Hepatocyte (in vitro differentiated cells): ENCODE measurements around the gene CLTB. TPM values are rescaled to one million over a fixed set of nuclear protein-coding genes. Genes with fewer than 3 reads are reported as not detected.

ENCODE experiments used
- DNase-seq: peaks from one replicate; pipeline ENCODE4 v3.0.0-alpha.2; 2016; ENCODE audit warnings: low spot score
- H2AFZ ChIP-seq: fragments of 200-600 bp; sonication (generic); 2 replicates; pipeline ENCODE4 v1.6.0; 2016; ENCODE audit warnings: antibody characterized with exemption, mild to moderate bottlenecking
- H3K27ac ChIP-seq: fragments of 200-600 bp; sonication (generic); 2 replicates; pipeline ENCODE4 v1.5.1; 2016; ENCODE audit warnings: mild to moderate bottlenecking
- H3K27me3 ChIP-seq: fragments of 200-600 bp; sonication (generic); 2 replicates; pipeline ENCODE4 v1.6.1; 2016
- H3K36me3 ChIP-seq: fragments of 200-600 bp; sonication (generic); replicated peaks from 2 replicates; pipeline ENCODE4 v1.5.1; 2016; ENCODE audit warnings: low read depth; ENCODE audit not compliant: insufficient read depth
- H3K4me1 ChIP-seq: fragments of 200-600 bp; sonication (generic); 2 replicates; pipeline ENCODE4 v1.5.1; 2016; ENCODE audit warnings: mild to moderate bottlenecking, moderate library complexity; ENCODE audit not compliant: insufficient read depth
- H3K4me2 ChIP-seq: fragments of 200-600 bp; sonication (generic); 2 replicates; pipeline ENCODE4 v1.6.0; 2016
- H3K4me3 ChIP-seq: fragments of 200-600 bp; sonication (generic); 2 replicates; pipeline ENCODE4 v1.5.1; 2016; ENCODE audit warnings: mild to moderate bottlenecking
- H3K79me2 ChIP-seq: fragments of 200-600 bp; sonication (generic); 2 replicates; pipeline ENCODE4 v1.6.0; 2017; ENCODE audit warnings: mild to moderate bottlenecking
- H3K9me2 ChIP-seq: fragments of 200-600 bp; sonication (generic); replicated peaks from 2 replicates; pipeline ENCODE4 v1.6.0; 2017; ENCODE audit warnings: mild to moderate bottlenecking; ENCODE audit not compliant: insufficient read depth
- H3K9me3 ChIP-seq: fragments of 200-600 bp; sonication (generic); 2 replicates; pipeline ENCODE4 v1.5.1; 2016; ENCODE audit warnings: low read depth, mild to moderate bottlenecking
- H4K20me1 ChIP-seq: fragments of 200-600 bp; sonication (generic); 2 replicates; pipeline ENCODE4 v1.6.0; 2016; ENCODE audit warnings: mild to moderate bottlenecking; ENCODE audit not compliant: insufficient read depth, poor library complexity, severe bottlenecking
- EZH2 ChIP-seq: fragments of 200-600 bp; sonication (generic); IDR thresholded peaks from 2 replicates; pipeline ENCODE4 v1.6.1; 2016; ENCODE audit warnings: antibody characterized with exemption, mild to moderate bottlenecking, borderline replicate concordance
- EZH2phosphoT487 ChIP-seq: fragments of 200-600 bp; sonication (generic); IDR thresholded peaks from one replicate; pipeline ENCODE4 v1.6.1; 2018; ENCODE audit warnings: antibody characterized with exemption, mild to moderate bottlenecking, low read depth, moderate library complexity; ENCODE audit not compliant: unreplicated experiment, severe bottlenecking
- WGBS: methylation state at CpG from one replicate; pipeline ENCODE4 v1.1.6; 2016; ENCODE audit warnings: low lambda C conversion rate; ENCODE audit errors: missing lambda C conversion rate; 5-methylcytosine and 5-hydroxymethylcytosine counted together
- polyA plus RNA-seq: library from polyadenylated mRNA; unstranded; fragments of >200 nt; fragmentation: Nextera tagmentation; extraction: Ambion mirVana; gene quantifications from 2 replicates; pipeline ENCODE4 v1.2.1, GENCODE V29; 2016
- total RNA-seq: library from RNA; depleted of rRNA; stranded (reverse); fragments of >200 nt; gene quantifications from 2 replicates; pipeline ENCODE4 v1.2.3, GENCODE V29; 2014
- TF ChIP-seq, protein P1 (sequence below): fragments of 200-600 bp; sonication (generic); IDR thresholded peaks from 2 replicates; pipeline ENCODE4 v1.5.1; 2016; ENCODE audit warnings: antibody characterized with exemption, mild to moderate bottlenecking; ENCODE audit not compliant: poor library complexity

CLTB gene
- total and polyA plus RNA-seq, 2 experiments from 2014 or later = 131 to 284 TPM

DNA sequence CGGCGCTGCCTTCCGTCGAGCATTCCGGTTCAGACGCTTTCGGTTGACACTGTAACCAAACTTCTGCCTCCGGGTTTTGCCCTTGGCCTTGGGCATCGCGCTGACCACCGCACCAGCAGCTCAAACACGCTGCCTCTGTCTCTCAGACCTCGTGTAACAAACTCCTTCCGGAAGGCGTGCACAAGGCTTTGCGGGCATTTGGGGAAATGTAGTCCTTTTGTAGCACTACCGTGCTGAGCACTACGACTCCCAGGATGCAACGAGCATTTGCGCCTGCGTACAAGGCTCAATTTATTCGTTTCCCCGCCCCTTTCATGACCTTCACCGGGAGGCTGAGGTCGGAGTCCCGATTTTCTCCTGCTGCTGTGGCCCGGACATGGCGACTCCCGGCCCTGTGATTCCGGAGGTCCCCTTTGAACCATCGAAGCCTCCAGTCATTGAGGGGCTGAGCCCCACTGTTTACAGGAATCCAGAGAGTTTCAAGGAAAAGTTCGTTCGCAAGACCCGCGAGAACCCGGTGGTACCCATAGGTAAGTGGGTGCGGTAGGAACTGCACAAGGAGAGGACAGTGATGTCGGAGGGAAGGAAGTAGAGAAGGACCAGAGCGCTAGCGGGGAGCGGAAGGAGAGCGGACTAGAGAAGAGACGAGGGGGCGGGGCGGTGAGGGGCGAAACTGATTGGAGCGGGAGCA, 27.8 kb downstream of the CLTB start, which contains the start of the genes HIGD2A and NOP16:
HIGD2A (plus strand) TSS at position 308 of the 691 bp plus-strand sequence; CDS start at position 377, 69 bp downstream.
NOP16 (minus strand) TSS at position 155 of the 691 bp plus-strand sequence; CDS start at position 96, 59 bp downstream.
- Histone ChIP-seq H3K27ac (peak within 1 kb of the TSS; percentile 94), H3K4me3 (peak within 1 kb of the TSS; percentile 52), H3K36me3 (no peaks in the 10 kb centered on the region), H3K27me3 (no peaks in the 10 kb centered on the region), H3K4me2 (peak within 1 kb of the TSS; percentile 84), H4K20me1 (no peaks in the 10 kb centered on the region), H3K9me2 (no peaks in the 10 kb centered on the region), H2AFZ (peak within 1 kb of the TSS; percentile 56), H3K9me3 (no peaks in the 10 kb centered on the region), H3K4me1 (peaks cover 14% of the 10 kb centered on the region), H3K79me2 (peaks cover 38% of the 10 kb centered on the region)
- TF ChIP-seq, protein P1, sequence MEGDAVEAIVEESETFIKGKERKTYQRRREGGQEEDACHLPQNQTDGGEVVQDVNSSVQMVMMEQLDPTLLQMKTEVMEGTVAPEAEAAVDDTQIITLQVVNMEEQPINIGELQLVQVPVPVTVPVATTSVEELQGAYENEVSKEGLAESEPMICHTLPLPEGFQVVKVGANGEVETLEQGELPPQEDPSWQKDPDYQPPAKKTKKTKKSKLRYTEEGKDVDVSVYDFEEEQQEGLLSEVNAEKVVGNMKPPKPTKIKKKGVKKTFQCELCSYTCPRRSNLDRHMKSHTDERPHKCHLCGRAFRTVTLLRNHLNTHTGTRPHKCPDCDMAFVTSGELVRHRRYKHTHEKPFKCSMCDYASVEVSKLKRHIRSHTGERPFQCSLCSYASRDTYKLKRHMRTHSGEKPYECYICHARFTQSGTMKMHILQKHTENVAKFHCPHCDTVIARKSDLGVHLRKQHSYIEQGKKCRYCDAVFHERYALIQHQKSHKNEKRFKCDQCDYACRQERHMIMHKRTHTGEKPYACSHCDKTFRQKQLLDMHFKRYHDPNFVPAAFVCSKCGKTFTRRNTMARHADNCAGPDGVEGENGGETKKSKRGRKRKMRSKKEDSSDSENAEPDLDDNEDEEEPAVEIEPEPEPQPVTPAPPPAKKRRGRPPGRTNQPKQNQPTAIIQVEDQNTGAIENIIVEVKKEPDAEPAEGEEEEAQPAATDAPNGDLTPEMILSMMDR = no peak
- no peak for TF ChIP-seq EZH2phosphoT487
- no peak for TF ChIP-seq EZH2
- DNase-seq = peak; percentile 100
- WGBS = under 1% methylated on average over 45 of the region's 47 CpGs

DNA sequence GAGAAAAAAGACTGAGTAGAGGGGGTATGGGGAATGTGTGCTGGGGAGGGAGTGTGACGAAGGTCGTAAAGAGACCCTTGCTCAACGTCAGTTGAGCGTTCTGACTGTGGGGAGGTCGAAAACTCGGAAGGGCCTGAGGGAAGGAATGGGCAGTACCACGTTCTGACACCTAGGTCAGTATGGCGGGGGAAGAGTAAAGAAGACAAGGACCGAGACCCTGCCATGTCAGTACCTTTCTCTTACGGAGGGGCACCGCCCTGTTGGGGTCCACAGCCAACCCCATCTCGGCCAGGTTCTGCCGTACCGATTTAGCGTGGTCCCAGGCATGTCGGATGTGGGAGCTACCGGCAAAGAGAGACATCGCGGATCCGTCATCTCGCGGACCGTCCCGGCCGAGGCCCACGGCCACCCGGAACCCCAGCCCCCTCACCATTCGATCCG, 28.3 kb downstream of the CLTB start:
- 2% methylated on average over 29 of the region's 29 CpGs for WGBS
- no peaks in the 10 kb centered on the region for H3K27me3 ChIP-seq

DNA sequence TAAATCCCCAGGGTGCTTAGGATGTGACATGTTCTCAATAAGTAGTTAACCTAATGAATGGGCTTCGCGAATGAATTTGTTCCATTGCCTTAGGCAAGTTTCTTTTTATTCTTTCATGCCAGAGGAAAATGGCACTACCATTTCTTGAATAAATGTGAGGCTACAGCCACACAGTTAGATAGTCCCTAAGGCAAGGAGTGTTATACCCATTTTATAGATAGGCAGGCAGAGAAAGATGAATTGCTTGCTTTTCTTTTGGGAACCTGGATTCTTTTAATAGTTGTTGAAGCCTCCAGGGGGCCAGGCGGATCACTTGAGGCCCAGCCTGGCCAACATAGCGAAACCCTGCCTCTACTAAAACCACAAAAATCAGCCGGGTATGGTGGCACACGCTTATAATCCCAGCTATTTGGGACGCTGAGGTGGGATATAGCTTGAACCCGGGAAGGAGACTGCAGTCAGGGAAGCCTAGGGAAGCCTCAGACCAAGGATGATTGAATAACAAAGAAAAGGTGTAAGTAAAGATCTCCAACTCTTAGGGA, 28.9 kb downstream of the CLTB start:
- peaks cover 14% of the 10 kb centered on the region for H3K4me1 ChIP-seq
- WGBS = 44% methylated on average over 8 of the region's 8 CpGs
- H3K36me3 ChIP-seq = no peaks in the 10 kb centered on the region

More for the DNA sequence above, 28.3 kb downstream of the CLTB start:
- Histone ChIP-seq H4K20me1 (no peaks in the 10 kb centered on the region), H3K4me1 (peaks cover 14% of the 10 kb centered on the region), H3K27ac (peak overlapping the region; percentile 62), H3K9me2 (no peaks in the 10 kb centered on the region), H2AFZ (peak overlapping the region; percentile 56), H3K4me2 (peak overlapping the region; percentile 84), H3K79me2 (peaks cover 38% of the 10 kb centered on the region), H3K36me3 (no peaks in the 10 kb centered on the region), H3K9me3 (no peaks in the 10 kb centered on the region), H3K4me3 (peak overlapping the region; percentile 45)
- DNase-seq = peak; percentile 40
- TF ChIP-seq, protein P1 = no peak
- no peak for TF ChIP-seq EZH2phosphoT487
- no peak for TF ChIP-seq EZH2

More for the DNA sequence above, 28.9 kb downstream of the CLTB start:
- H4K20me1 ChIP-seq = no peaks in the 10 kb centered on the region
- H3K4me3 ChIP-seq = peak overlapping the region; percentile 45
- DNase-seq = no peak
- TF ChIP-seq EZH2phosphoT487 (no peak), EZH2 (no peak)
- TF ChIP-seq, protein P1 = no peak
- peak overlapping the region; percentile 62 for H3K27ac ChIP-seq
- peaks cover 38% of the 10 kb centered on the region for H3K79me2 ChIP-seq
- H2AFZ ChIP-seq = no peak overlapping the region
- peak overlapping the region; percentile 84 for H3K4me2 ChIP-seq
- no peaks in the 10 kb centered on the region for H3K27me3 ChIP-seq
- H3K9me3 ChIP-seq = no peaks in the 10 kb centered on the region
- H3K9me2 ChIP-seq = no peaks in the 10 kb centered on the region
